ENCODE measurements around the gene CNIH2.

Gene CNIH2

DNA sequence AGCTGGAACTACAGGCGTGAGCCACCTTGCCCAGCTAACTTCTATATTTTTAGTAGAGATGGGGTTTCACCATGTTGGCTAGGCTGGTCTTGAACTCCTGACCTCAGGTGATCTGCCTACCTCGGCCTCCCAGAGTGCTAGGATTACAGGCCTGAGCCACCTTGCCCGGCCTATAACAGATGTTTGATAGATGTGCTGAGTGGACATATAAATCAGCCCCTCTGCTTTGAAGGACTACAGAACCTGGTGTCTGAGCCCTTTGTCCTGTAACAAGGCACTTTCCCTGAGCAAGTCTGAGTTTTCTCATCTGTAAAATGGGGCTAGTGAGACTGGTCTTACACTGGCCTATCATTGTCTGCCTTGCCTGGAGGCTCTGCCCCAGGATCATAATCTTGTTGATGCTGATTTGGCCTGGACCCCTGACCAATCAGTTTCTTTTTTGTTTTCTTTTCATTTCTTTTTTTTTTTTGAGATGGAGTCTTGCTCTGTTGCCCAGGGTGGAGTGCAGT lies 51.2 kb downstream of the CNIH2 start:
- no peak overlapping the region for H3K9ac ChIP-seq
- H3K27me3 ChIP-seq (ENCODE audit: control insufficient read depth, insufficient read depth, low read length): no peaks in the 10 kb centered on the region
- H2AFZ ChIP-seq: no peak overlapping the region
- H3K4me3 ChIP-seq (ENCODE audit: low read depth, low read length): no peak overlapping the region
- no peaks in the 10 kb centered on the region for H3K4me1 ChIP-seq
- no peaks in the 10 kb centered on the region for H3K79me2 ChIP-seq
- TF ChIP-seq, protein P1, sequence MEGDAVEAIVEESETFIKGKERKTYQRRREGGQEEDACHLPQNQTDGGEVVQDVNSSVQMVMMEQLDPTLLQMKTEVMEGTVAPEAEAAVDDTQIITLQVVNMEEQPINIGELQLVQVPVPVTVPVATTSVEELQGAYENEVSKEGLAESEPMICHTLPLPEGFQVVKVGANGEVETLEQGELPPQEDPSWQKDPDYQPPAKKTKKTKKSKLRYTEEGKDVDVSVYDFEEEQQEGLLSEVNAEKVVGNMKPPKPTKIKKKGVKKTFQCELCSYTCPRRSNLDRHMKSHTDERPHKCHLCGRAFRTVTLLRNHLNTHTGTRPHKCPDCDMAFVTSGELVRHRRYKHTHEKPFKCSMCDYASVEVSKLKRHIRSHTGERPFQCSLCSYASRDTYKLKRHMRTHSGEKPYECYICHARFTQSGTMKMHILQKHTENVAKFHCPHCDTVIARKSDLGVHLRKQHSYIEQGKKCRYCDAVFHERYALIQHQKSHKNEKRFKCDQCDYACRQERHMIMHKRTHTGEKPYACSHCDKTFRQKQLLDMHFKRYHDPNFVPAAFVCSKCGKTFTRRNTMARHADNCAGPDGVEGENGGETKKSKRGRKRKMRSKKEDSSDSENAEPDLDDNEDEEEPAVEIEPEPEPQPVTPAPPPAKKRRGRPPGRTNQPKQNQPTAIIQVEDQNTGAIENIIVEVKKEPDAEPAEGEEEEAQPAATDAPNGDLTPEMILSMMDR (IDR thresholded peaks at IDR 0.05): no peak
- no peak overlapping the region for H3K4me2 ChIP-seq (ENCODE audit: low read length)
- H3K36me3 ChIP-seq (ENCODE audit: control insufficient read depth, insufficient read depth, low read length): no peaks in the 10 kb centered on the region
- H3K27ac ChIP-seq: no peak overlapping the region
- H3K9me3 ChIP-seq (ENCODE audit: control insufficient read depth, low read length): no peaks in the 10 kb centered on the region

DNA sequence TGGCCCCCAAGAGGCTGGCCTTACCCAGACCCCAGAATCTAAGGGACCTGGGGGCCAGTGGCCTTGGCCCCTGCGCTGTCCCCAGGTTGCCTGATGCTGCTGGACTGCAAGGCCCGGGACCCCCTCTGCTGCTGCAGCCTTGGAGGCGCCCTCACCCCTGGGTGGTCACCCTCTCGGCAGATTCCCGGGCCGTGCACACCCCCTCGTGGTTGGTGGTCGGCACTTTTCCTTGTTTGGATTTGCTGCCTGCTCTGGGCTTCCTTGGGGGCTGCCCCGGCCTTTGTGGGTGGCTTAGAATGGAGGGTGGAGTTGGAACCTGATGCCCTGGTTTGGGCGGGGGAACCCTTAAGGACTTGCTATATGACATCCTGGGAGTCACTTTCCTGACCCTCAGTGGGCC lies 53.0 kb downstream of the CNIH2 start:
- no peak overlapping the region for H3K4me2 ChIP-seq (ENCODE audit: low read length)
- no peaks in the 10 kb centered on the region for H3K27me3 ChIP-seq (ENCODE audit: control insufficient read depth, insufficient read depth, low read length)
- H3K4me1 ChIP-seq: no peaks in the 10 kb centered on the region
- TF ChIP-seq, protein P1 (IDR thresholded peaks at IDR 0.05): no peak
- H3K4me3 ChIP-seq (ENCODE audit: low read depth, low read length): no peak overlapping the region
- H3K9me3 ChIP-seq (ENCODE audit: control insufficient read depth, low read length): no peaks in the 10 kb centered on the region
- no peak overlapping the region for H3K27ac ChIP-seq
- no peak overlapping the region for H3K9ac ChIP-seq
- H3K79me2 ChIP-seq: no peaks in the 10 kb centered on the region
- no peak overlapping the region for H2AFZ ChIP-seq
- no peaks in the 10 kb centered on the region for H3K36me3 ChIP-seq (ENCODE audit: control insufficient read depth, insufficient read depth, low read length)

DNA sequence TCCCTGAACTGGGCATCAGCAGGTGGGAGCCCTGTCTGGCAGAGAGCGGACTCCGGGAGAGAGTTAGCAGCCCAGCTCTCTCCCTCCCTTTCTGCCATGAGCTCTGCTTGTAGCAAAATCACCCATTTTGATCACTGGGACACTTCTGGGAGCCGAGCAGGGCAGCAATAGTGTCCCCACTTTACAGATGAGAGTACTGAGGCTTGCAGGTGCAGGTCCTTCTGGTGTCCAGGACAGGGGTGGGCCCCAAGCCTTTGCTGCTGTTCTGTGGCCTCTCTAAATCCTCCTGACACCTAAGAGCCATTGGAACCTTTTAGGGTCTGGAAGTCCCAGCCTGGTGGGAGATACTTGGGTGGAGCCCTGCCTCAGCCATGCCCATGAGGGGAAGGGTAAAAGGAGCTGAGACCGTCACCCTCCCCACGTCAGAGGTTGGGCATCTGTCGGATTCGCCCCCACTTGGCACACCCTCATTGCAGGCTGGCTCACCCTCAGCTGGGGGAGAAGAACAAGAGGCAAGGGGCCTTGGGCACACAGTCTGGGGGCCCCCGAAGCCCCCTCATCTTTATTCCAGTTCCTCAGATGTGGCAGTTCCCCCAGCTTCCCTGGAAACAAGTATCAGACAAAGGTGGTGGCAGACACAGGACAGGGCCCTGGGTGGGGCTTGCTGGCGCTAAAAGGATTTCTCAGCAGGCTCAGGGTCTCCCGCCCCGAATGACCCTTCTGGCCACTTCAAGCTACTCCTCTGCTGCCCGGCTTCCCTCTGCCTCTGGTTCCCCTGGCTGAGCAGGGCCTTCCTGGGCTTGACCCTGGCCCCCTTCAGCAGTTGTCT lies 53.8 kb downstream of the CNIH2 start:
- Histone ChIP-seq H2AFZ (no peak overlapping the region), H3K27ac (no peak overlapping the region), H3K4me3 (ENCODE audit: low read depth, low read length) (no peak overlapping the region), H3K4me2 (ENCODE audit: low read length) (no peak overlapping the region), H3K27me3 (ENCODE audit: control insufficient read depth, insufficient read depth, low read length) (no peaks in the 10 kb centered on the region), H3K79me2 (no peaks in the 10 kb centered on the region), H3K4me1 (no peaks in the 10 kb centered on the region), H3K9me3 (ENCODE audit: control insufficient read depth, low read length) (no peaks in the 10 kb centered on the region), H3K36me3 (ENCODE audit: control insufficient read depth, insufficient read depth, low read length) (no peaks in the 10 kb centered on the region), H3K9ac (no peak overlapping the region)
- TF ChIP-seq, protein P1 (IDR thresholded peaks at IDR 0.05): no peak

DNA sequence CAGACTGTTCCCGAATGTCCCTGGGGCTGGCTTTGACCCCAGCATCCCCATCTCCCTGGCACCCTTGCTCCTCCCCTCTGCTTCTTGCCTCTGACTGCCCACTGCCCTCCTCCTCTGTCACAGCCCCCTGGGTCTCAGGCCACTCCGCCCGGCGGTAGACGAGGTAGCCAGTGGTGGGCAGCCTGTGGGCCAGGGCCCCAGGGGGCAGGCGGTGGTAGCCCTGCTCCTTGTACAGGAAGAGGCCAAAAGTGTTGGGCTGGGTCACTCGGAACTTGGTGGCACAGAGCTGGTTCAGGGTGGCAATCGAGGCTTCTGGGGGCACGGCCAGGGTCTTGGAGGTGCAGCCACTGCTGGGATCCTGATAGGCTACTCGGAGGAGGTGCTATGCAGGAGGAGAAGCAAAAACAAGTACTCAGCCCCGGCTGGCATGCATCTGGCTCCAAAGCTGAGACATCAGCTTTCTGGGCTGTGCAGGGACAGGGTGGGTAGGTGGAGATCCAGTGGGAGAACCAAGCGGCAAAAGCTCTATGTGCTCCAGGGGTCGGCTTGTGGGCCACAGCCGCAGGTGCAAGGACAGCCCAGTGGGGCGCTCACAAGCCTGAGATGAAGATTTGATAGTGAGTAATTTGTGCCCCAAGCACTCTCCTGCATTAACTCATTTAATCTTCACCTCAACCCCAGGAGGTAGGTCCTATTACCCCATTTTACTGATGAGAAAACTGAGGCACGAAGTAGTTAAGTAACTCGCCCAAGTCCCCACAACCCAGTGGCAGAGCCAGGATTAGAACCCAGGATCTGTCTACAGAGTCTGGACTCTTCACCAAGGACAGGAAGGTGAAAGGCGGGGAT lies 54.6 kb downstream of the CNIH2 start:
- H3K4me1 ChIP-seq: no peaks in the 10 kb centered on the region
- H3K9ac ChIP-seq: no peak overlapping the region
- H3K27me3 ChIP-seq (ENCODE audit: control insufficient read depth, insufficient read depth, low read length): no peaks in the 10 kb centered on the region
- no peak overlapping the region for H3K4me2 ChIP-seq (ENCODE audit: low read length)
- no peaks in the 10 kb centered on the region for H3K9me3 ChIP-seq (ENCODE audit: control insufficient read depth, low read length)
- no peak overlapping the region for H3K4me3 ChIP-seq (ENCODE audit: low read depth, low read length)
- H2AFZ ChIP-seq: no peak overlapping the region
- H3K27ac ChIP-seq: no peak overlapping the region
- H3K36me3 ChIP-seq (ENCODE audit: control insufficient read depth, insufficient read depth, low read length): no peaks in the 10 kb centered on the region
- H3K79me2 ChIP-seq: no peaks in the 10 kb centered on the region
- TF ChIP-seq, protein P1 (IDR thresholded peaks at IDR 0.05): no peak

All from parathyroid adenoma (tissue), 2 donors.